ENCODE measurements around the gene PYCR2. TPM values are rescaled to one million over a fixed set of nuclear protein-coding genes. Genes with fewer than 3 reads are reported as not detected.

Gene PYCR2
- total RNA-seq, 4 donors from 2014 or later = 31.9 to 50.3 (median 42.5) TPM

GRCh38 chr1:225887030-225887314 lies 37.1 kb downstream of the PYCR2 start:
- Histone ChIP-seq H3K27me3 (no peaks in the 10 kb centered on the region), H3K27ac (no peak overlapping the region), H3K36me3 (no peaks in the 10 kb centered on the region), H3K4me1 (peaks cover 0 to 5% of the 10 kb centered on the region in 2 donors), H3K9me3 (no peaks in the 10 kb centered on the region), H3K4me3 (no peak overlapping the region)
- no peak for ATAC-seq
- in situ Hi-C loops (cut with MboI; ENCODE audit: low sequenced_read_pairs in 4 of 4) = no loop called here
- intact Hi-C loops (cut with DNase I; ENCODE audit: low total_unique reads) = loop anchor here (10.0 kb wide), 1 partner anchor 88 kb away; no protein-coding TSS in a partner anchor
- no peak for TF ChIP-seq CTCF (IDR thresholded peaks at IDR 0.05 in 4 of 5, conservative IDR thresholded peaks at IDR 0.05 in 1 of 5)
- TF ChIP-seq POLR2A (IDR thresholded peaks at IDR 0.05) = no peak
- no peak for DNase-seq

GRCh38 chr1:225886159-225887029 lies 37.7 kb downstream of the PYCR2 start:
- Histone ChIP-seq H3K4me3 (no peak overlapping the region), H3K27me3 (no peaks in the 10 kb centered on the region), H3K9me3 (no peaks in the 10 kb centered on the region), H3K36me3 (no peaks in the 10 kb centered on the region), H3K4me1 (peaks cover 1 to 6% of the 10 kb centered on the region in 2 donors), H3K27ac (no peak overlapping the region)
- ATAC-seq (no peak), DNase-seq (no peak)
- in situ Hi-C loops (cut with MboI; ENCODE audit: low sequenced_read_pairs in 4 of 4) (no loop called here), intact Hi-C loops (cut with DNase I; ENCODE audit: low total_unique reads) (loop anchor here (10.0 kb wide), 1 partner anchor 88 kb away; no protein-coding TSS in a partner anchor)
- TF ChIP-seq POLR2A (IDR thresholded peaks at IDR 0.05) (no peak), CTCF (IDR thresholded peaks at IDR 0.05 in 4 of 5, conservative IDR thresholded peaks at IDR 0.05 in 1 of 5) (no peak)

GRCh38 chr1:225885336-225885735 lies 38.7 kb downstream of the PYCR2 start:
- H3K36me3 ChIP-seq = no peaks in the 10 kb centered on the region
- no peak for DNase-seq
- no peaks in the 10 kb centered on the region for H3K27me3 ChIP-seq
- intact Hi-C loops (cut with DNase I; ENCODE audit: low total_unique reads) (loop anchor here (10.0 kb wide), 1 partner anchor 89 kb away; no protein-coding TSS in a partner anchor), in situ Hi-C loops (cut with MboI; ENCODE audit: low sequenced_read_pairs in 4 of 4) (no loop called here)
- peaks cover 12 to 17% of the 10 kb centered on the region in 2 donors for H3K4me1 ChIP-seq
- no peaks in the 10 kb centered on the region for H3K9me3 ChIP-seq
- no peak overlapping the region for H3K27ac ChIP-seq
- ATAC-seq = no peak
- no peak overlapping the region for H3K4me3 ChIP-seq
- TF ChIP-seq POLR2A (IDR thresholded peaks at IDR 0.05) (no peak), CTCF (IDR thresholded peaks at IDR 0.05 in 4 of 5, conservative IDR thresholded peaks at IDR 0.05 in 1 of 5) (no peak)

GRCh38 chr1:225883616-225884265 lies 40.3 kb downstream of the PYCR2 start:
- H3K4me3 ChIP-seq = peak overlapping the region in 2 of 4 donors; percentile 85 to 91

More at GRCh38 chr1:225883616-225884265, 40.3 kb downstream of the PYCR2 start:
- intact Hi-C loops (cut with DNase I; ENCODE audit: low total_unique reads) = loop anchor here (2.0 to 10.0 kb wide), 4 partner anchors 67 to 179 kb away; partner anchors contain the start of genes H3-3A and SDE2
- Histone ChIP-seq H3K36me3 (no peaks in the 10 kb centered on the region), H3K9me3 (no peaks in the 10 kb centered on the region), H3K4me1 (peaks cover 28 to 33% of the 10 kb centered on the region in 2 donors), H3K27ac (no peak overlapping the region), H3K27me3 (no peaks in the 10 kb centered on the region)
- no peak for TF ChIP-seq CTCF (IDR thresholded peaks at IDR 0.05 in 4 of 5, conservative IDR thresholded peaks at IDR 0.05 in 1 of 5)
- no peak for TF ChIP-seq POLR2A (IDR thresholded peaks at IDR 0.05)
- in situ Hi-C loops (cut with MboI; ENCODE audit: low sequenced_read_pairs in 4 of 4) = no loop called here
- DNase-seq (no peak), ATAC-seq (no peak)
